Rectal smooth muscle tissue (tissue), 1 donor: ENCODE data around the gene CDH2.

ENCODE experiments used
- H3K27ac ChIP-seq: one replicate; pipeline ENCODE4 v1.7.0; 2013; ENCODE audit warnings: low read depth, low read length, inconsistent platforms
- H3K27me3 ChIP-seq: one replicate; pipeline ENCODE4 v1.7.0; 2013; ENCODE audit warnings: low read length; ENCODE audit not compliant: control insufficient read depth, insufficient read depth
- H3K36me3 ChIP-seq: one replicate; pipeline ENCODE4 v1.7.0; 2013; ENCODE audit warnings: low read length; ENCODE audit not compliant: control insufficient read depth, insufficient read depth
- H3K4me1 ChIP-seq: one replicate; pipeline ENCODE4 v1.7.0; 2013; ENCODE audit warnings: low read length; ENCODE audit not compliant: control insufficient read depth, insufficient read depth
- H3K4me3 ChIP-seq: one replicate; pipeline ENCODE4 v1.7.0; 2013; ENCODE audit warnings: low read length
- H3K9ac ChIP-seq: one replicate; pipeline ENCODE4 v1.7.0; 2013; ENCODE audit warnings: low read length

CDH2 gene

DNA sequence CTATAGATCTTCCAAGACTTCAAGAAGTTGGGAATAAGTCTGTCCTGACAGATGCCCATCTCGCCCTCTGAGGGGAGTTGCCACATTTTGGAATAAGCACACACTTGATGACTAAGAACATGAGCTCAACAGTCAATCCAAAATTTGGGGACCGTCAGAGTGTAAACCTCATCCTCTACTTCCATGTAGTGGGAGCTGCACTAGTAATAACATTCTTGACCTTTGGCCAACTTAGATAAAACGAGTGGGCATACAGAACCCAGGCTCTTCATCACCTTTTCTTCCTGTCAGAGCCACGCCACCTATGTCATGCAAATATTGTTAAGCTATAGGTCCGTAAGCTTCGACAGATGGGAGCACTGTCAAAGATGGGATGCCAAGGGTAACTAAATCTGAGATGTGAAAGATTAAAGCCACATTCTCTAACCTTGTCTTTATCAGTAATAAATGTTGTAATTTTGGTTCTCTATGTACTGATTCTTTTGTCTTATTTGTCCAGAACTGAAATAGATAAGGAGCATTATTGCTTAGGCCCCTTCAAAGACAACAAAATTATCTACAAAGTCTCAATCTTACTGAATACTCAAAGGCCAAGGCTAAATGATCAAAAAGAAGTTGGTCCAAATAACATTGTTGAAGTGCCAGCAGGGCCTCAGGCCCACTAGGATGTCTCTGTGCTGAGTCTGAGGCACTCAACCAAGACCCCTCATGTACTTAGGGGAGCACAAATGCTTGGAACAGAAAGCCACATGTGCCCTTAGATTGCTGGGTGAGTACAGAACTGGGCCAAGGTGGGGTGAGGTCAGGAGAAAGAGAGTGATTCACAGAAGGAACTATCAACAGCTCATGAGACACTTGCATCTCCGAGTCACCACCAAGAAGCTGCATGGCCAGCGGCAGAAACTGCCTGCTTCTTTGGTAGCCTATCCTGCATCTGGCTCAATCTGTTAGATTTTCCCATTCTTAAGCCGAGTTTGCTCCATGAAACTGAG, 15.0 kb downstream of the CDH2 start:
- Histone ChIP-seq H3K9ac (no peak overlapping the region), H3K27ac (no peak overlapping the region), H3K4me3 (no peak overlapping the region), H3K4me1 (no peaks in the 10 kb centered on the region), H3K36me3 (no peaks in the 10 kb centered on the region), H3K27me3 (no peaks in the 10 kb centered on the region)

DNA sequence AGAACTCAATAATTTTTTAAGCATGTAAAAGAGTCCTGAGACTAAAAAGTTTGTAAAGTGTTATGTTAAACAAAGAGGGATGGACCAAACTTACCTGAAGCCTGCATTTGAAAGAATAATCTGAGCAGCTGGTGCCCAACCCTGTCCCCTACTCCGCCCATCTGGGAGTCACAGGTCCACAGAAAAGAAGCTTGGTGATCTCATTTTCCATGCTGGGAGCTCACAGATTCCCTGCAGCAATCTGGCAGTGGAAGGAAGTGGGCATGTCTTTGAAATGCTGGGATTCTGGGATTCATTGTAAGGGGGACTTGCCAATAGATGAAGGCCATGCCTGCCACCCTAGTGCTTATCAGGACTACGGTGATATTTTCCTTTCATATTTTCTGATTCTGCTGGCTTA, 17.9 kb downstream of the CDH2 start:
- Histone ChIP-seq H3K4me3 (no peak overlapping the region), H3K4me1 (no peaks in the 10 kb centered on the region), H3K36me3 (no peaks in the 10 kb centered on the region), H3K27me3 (no peaks in the 10 kb centered on the region), H3K9ac (no peak overlapping the region), H3K27ac (no peak overlapping the region)

- no peak overlapping the region for H3K27ac ChIP-seq
Observed at GRCh38 chr18:28158083-28158581, 18.8 kb downstream of the CDH2 start.

DNA sequence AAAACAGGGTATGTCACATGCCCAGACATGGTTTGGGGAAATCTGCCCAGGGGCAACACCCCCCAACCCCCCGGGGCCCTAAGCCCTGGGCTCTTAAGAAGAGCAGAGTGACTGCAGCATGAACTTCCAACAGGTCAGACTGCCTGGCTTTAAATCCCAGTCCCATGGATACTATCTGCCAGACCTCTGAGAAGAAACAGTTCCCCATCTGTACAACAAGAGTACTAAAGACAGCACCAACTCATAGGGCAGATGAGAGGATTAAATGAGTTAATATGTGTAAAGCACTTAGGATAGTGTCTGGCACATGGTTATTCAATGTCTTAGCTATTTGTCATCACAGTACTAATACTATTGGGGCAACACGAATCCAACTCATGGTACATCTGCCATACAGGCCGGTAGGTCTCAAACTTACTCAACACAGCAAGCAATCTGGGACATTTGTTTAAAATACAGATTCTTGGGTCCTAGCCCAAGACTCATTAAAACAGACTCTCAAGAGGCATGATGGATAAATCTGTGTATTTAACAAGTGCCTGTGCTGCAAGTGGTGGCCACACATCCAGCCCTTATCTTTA, 23.4 kb downstream of the CDH2 start:
- Histone ChIP-seq H3K27me3 (no peaks in the 10 kb centered on the region), H3K9ac (no peak overlapping the region), H3K27ac (no peak overlapping the region), H3K36me3 (no peaks in the 10 kb centered on the region), H3K4me3 (no peak overlapping the region), H3K4me1 (no peaks in the 10 kb centered on the region)

More at GRCh38 chr18:28158083-28158581, 18.8 kb downstream of the CDH2 start:
- no peak overlapping the region for H3K4me3 ChIP-seq
- H3K9ac ChIP-seq: no peak overlapping the region
- no peaks in the 10 kb centered on the region for H3K27me3 ChIP-seq
- no peaks in the 10 kb centered on the region for H3K36me3 ChIP-seq
- no peaks in the 10 kb centered on the region for H3K4me1 ChIP-seq

DNA sequence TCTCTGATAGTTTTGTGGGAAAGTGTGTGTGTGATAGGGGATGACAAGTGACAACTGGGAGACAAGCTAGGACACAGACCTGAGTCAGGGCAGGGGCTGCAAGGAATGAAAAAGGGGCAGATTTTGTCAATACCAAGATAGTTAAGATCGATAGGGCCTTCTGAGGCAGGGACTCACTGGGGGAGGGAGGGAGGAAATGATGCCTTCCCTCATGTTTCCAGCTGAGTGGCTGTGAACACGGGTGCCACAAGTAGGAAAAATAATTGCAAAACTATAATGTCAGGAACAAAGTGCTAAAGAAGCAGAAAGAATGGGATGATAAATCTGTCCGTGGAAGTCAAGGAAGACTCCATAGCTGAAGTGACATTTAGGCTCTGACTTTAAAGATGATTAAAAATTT, 24.2 kb downstream of the CDH2 start:
- no peaks in the 10 kb centered on the region for H3K27me3 ChIP-seq
- H3K27ac ChIP-seq: no peak overlapping the region
- H3K36me3 ChIP-seq: no peaks in the 10 kb centered on the region
- H3K4me1 ChIP-seq: no peaks in the 10 kb centered on the region
- H3K9ac ChIP-seq: no peak overlapping the region
- no peak overlapping the region for H3K4me3 ChIP-seq

GRCh38 chr18:28152354-28152753, 24.6 kb downstream of the CDH2 start:
- H3K27me3 ChIP-seq: no peaks in the 10 kb centered on the region
- no peak overlapping the region for H3K4me3 ChIP-seq
- no peaks in the 10 kb centered on the region for H3K36me3 ChIP-seq
- H3K9ac ChIP-seq: no peak overlapping the region
- H3K4me1 ChIP-seq: no peaks in the 10 kb centered on the region
- no peak overlapping the region for H3K27ac ChIP-seq

- H3K9ac ChIP-seq: no peak overlapping the region
- no peaks in the 10 kb centered on the region for H3K27me3 ChIP-seq
- H3K27ac ChIP-seq: no peak overlapping the region
- no peaks in the 10 kb centered on the region for H3K36me3 ChIP-seq
- H3K4me1 ChIP-seq: no peaks in the 10 kb centered on the region
- no peak overlapping the region for H3K4me3 ChIP-seq
Observed at GRCh38 chr18:28151434-28151833, 25.5 kb downstream of the CDH2 start.

GRCh38 chr18:28150925-28151324, 26.0 kb downstream of the CDH2 start:
- no peak overlapping the region for H3K4me3 ChIP-seq
- H3K4me1 ChIP-seq: no peaks in the 10 kb centered on the region
- H3K9ac ChIP-seq: no peak overlapping the region
- no peaks in the 10 kb centered on the region for H3K27me3 ChIP-seq
- H3K36me3 ChIP-seq: no peaks in the 10 kb centered on the region
- no peak overlapping the region for H3K27ac ChIP-seq

DNA sequence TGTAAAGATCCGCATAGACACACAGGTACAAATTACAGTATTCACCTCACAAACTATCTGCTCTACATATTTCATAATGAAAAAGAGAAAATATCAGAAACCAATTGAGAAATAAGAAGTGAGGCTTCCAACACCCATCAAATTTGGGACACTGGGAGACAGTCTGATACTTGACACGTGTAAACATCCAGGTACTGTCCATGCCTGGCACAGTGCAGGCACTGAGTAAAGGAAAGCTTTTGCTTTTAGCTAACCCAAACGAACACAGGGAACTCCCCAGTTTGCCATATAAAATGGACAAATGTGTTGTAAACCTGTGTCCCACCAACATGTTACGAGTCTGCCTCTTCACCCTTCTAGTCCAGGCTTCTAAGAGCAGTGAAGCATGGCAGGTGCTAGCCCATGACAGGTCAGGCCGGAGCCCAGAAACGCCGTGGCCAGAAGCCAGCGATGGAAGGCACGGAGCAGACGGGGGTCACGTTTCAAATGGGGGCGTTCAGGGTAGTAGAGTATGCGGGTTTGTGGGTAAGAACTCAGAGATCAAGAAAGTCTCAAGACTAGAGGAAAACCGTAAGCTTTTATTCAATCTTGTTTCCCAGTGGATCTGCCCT, 27.0 kb downstream of the CDH2 start:
- Histone ChIP-seq H3K4me3 (no peak overlapping the region), H3K27ac (no peak overlapping the region), H3K4me1 (no peaks in the 10 kb centered on the region), H3K9ac (no peak overlapping the region), H3K36me3 (no peaks in the 10 kb centered on the region), H3K27me3 (no peaks in the 10 kb centered on the region)

GRCh38 chr18:28147674-28148171, 29.2 kb downstream of the CDH2 start:
- no peaks in the 10 kb centered on the region for H3K36me3 ChIP-seq
- no peak overlapping the region for H3K4me3 ChIP-seq
- no peaks in the 10 kb centered on the region for H3K4me1 ChIP-seq
- no peak overlapping the region for H3K9ac ChIP-seq
- H3K27me3 ChIP-seq: no peaks in the 10 kb centered on the region
- H3K27ac ChIP-seq: no peak overlapping the region

GRCh38 chr18:28143725-28144124, 33.2 kb downstream of the CDH2 start:
- H3K4me3 ChIP-seq: no peak overlapping the region

DNA sequence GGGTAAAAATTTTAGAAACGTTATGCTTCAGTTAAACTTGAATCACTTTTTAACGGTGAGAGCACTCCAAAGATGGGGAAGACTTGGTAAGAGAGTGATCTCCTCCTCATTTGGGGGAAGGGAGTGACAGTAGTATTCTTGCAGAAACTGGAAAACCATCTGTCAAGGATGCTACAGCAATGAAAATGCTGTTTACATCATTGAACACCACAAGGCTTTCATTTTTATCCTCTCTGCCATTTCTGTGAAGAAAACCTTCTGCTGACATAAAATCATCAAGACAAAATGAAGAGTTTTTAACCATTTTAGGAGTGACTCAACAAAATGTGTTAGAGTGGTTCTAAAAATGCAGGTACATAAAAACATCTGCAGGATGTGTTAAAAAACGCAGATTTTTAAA, 38.1 kb downstream of the CDH2 start:
- Histone ChIP-seq H3K9ac (no peak overlapping the region), H3K27ac (no peak overlapping the region), H3K4me3 (no peak overlapping the region), H3K36me3 (no peaks in the 10 kb centered on the region), H3K27me3 (no peaks in the 10 kb centered on the region), H3K4me1 (no peaks in the 10 kb centered on the region)

More at GRCh38 chr18:28143725-28144124, 33.2 kb downstream of the CDH2 start:
- H3K27me3 ChIP-seq: no peaks in the 10 kb centered on the region
- no peak overlapping the region for H3K9ac ChIP-seq
- H3K36me3 ChIP-seq: no peaks in the 10 kb centered on the region
- no peak overlapping the region for H3K27ac ChIP-seq
- H3K4me1 ChIP-seq: no peaks in the 10 kb centered on the region
